SK-N-SH treated with all-trans-retinoic acid at 6 μM for 48 hours (cell line): ENCODE data around the gene BUB1.

Source experiments
- CREB5 ChIP-seq: fragments of 250-450 bp; sonication (Bioruptor Pico); IDR thresholded peaks from 2 replicates; pipeline ENCODE4 v1.5.1; 2020; ENCODE audit warnings: low read depth, mild to moderate bottlenecking, moderate library complexity
- ESRRG ChIP-seq: fragments of 250-450 bp; sonication (Bioruptor Pico); IDR thresholded peaks from 2 replicates; pipeline ENCODE4 v1.6.1; 2021; ENCODE audit warnings: mild to moderate bottlenecking
- PPARA ChIP-seq: fragments of 250-450 bp; sonication (Bioruptor Pico); IDR thresholded peaks from 2 replicates; pipeline ENCODE4 v1.5.0; 2020; ENCODE audit warnings: mild to moderate bottlenecking, borderline replicate concordance
- SNAI2 ChIP-seq: fragments of 250-450 bp; sonication (Bioruptor Pico); IDR thresholded peaks from 2 replicates; pipeline ENCODE4 v1.5.0; 2020; ENCODE audit warnings: mild to moderate bottlenecking, moderate library complexity

GRCh38 chr2:110724820-110725219, 47.0 kb upstream of the BUB1 start:
- TF ChIP-seq PPARA (CRISPR knock-in tag) (no peak), CREB5 (CRISPR knock-in tag) (no peak), ESRRG (no peak), SNAI2 (CRISPR knock-in tag) (no peak)
